SK-N-SH treated with all-trans-retinoic acid at 6 μM for 48 hours (cell line): ENCODE measurements around the gene PCNX4.

Experiments
- GLIS3 ChIP-seq: fragments of 250-450 bp; sonication (Bioruptor Pico); IDR thresholded peaks from 2 replicates; pipeline ENCODE4 v1.5.0; 2020; ENCODE audit warnings: mild to moderate bottlenecking, moderate library complexity
- OSR1 ChIP-seq: fragments of 250-450 bp; sonication (Bioruptor Pico); IDR thresholded peaks from 2 replicates; pipeline ENCODE4 v1.8.0; 2022; ENCODE audit warnings: moderate library complexity, mild to moderate bottlenecking, inconsistent platforms
- RARB ChIP-seq: fragments of 250-450 bp; sonication (Bioruptor Pico); IDR thresholded peaks from 2 replicates; pipeline ENCODE4 v1.8.0; 2021; ENCODE audit warnings: mild to moderate bottlenecking, moderate library complexity
- TCF4 ChIP-seq: fragments of 250-450 bp; sonication (Bioruptor Pico); IDR thresholded peaks from 2 replicates; pipeline ENCODE4 v1.8.0; 2021; ENCODE audit warnings: mild to moderate bottlenecking, moderate library complexity, borderline replicate concordance
- ZFP3 ChIP-seq: fragments of 250-450 bp; sonication (Bioruptor Pico); IDR thresholded peaks from 2 replicates; pipeline ENCODE4 v1.5.0; 2020; ENCODE audit warnings: mild to moderate bottlenecking, moderate library complexity
- ZFP30 ChIP-seq: fragments of 450-650 bp; formaldehyde crosslinking; IDR thresholded peaks from 2 replicates; pipeline ENCODE4 v1.5.0; 2022; ENCODE audit warnings: mild to moderate bottlenecking, moderate library complexity
- ZNF70 ChIP-seq: fragments of 450-650 bp; formaldehyde crosslinking; IDR thresholded peaks from 2 replicates; pipeline ENCODE4 v1.5.0; 2020; ENCODE audit warnings: mild to moderate bottlenecking, moderate library complexity
- TF ChIP-seq, protein P1 (sequence below): fragments of 250-450 bp; sonication (Bioruptor Pico); IDR thresholded peaks from 2 replicates; pipeline ENCODE4 v1.8.0; 2020; ENCODE audit warnings: mild to moderate bottlenecking, moderate library complexity, borderline replicate concordance

DNA sequence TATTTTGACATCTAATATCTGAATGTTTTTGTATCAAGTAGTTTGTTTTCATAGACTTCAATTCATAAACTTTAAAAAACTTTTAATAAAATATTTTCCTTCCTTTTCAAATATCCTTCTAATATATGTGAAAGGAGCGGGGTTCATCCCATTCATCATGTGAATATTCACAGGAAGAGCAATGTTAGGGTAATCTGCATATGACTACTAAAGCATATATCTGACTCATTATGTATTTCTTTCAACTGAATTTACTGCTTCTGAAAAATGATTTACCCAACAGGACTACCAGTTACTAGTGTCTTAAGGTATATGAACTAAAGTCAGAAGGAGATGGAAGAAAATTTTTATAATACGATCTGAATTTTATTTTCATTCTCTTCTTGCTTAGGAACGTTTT is 43.0 kb downstream of the PCNX4 start:
- TF ChIP-seq OSR1 (CRISPR knock-in tag) (no peak), ZFP30 (no peak), RARB (no peak), ZNF70 (CRISPR knock-in tag) (no peak), TCF4 (CRISPR knock-in tag) (no peak), ZFP3 (CRISPR knock-in tag) (no peak), GLIS3 (no peak)
- TF ChIP-seq, protein P1, sequence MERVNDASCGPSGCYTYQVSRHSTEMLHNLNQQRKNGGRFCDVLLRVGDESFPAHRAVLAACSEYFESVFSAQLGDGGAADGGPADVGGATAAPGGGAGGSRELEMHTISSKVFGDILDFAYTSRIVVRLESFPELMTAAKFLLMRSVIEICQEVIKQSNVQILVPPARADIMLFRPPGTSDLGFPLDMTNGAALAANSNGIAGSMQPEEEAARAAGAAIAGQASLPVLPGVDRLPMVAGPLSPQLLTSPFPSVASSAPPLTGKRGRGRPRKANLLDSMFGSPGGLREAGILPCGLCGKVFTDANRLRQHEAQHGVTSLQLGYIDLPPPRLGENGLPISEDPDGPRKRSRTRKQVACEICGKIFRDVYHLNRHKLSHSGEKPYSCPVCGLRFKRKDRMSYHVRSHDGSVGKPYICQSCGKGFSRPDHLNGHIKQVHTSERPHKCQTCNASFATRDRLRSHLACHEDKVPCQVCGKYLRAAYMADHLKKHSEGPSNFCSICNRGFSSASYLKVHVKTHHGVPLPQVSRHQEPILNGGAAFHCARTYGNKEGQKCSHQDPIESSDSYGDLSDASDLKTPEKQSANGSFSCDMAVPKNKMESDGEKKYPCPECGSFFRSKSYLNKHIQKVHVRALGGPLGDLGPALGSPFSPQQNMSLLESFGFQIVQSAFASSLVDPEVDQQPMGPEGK (CRISPR knock-in tag), result no peak
